Skin epidermis (tissue), 12 donors: ENCODE measurements around the gene DMD.

Source experiments
- H3K27ac ChIP-seq, 21 experiments: fragments of 200-600 bp; sonication (generic) in 11 of 21; one replicate each; pipeline ENCODE4 v1.5.0; 2020; ENCODE audit warnings: mild to moderate bottlenecking in 3 of 21, inconsistent platforms in 2 of 21, moderate library complexity in 2 of 21
- H3K4me3 ChIP-seq, 7 experiments: fragments of 200-600 bp; sonication (generic) in 2 of 7; one replicate each; pipeline ENCODE4 v1.5.0; 2020; ENCODE audit warnings: inconsistent platforms in 2 of 7, mild to moderate bottlenecking in 2 of 7, moderate library complexity in 1 of 7

The DMD gene

GRCh38 chrX:31154946-31155345 is 2056.4 kb downstream of the DMD start:
- H3K27ac ChIP-seq = no peak overlapping the region
- H3K4me3 ChIP-seq = no peak overlapping the region

- Histone ChIP-seq H3K27ac (no peak overlapping the region), H3K4me3 (no peak overlapping the region)
Observed at GRCh38 chrX:31153475-31154047, 2057.8 kb downstream of the DMD start.

- H3K27ac ChIP-seq = no peak overlapping the region
Observed at GRCh38 chrX:31147175-31147574, 2064.2 kb downstream of the DMD start.

GRCh38 chrX:31139961-31140360 is 2071.4 kb downstream of the DMD start:
- Histone ChIP-seq H3K27ac (no peak overlapping the region), H3K4me3 (no peak overlapping the region)

More at GRCh38 chrX:31147175-31147574, 2064.2 kb downstream of the DMD start:
- H3K4me3 ChIP-seq = no peak overlapping the region

- no peak overlapping the region for H3K27ac ChIP-seq
- no peak overlapping the region for H3K4me3 ChIP-seq
Observed at GRCh38 chrX:31138124-31138523, 2073.2 kb downstream of the DMD start.

- H3K4me3 ChIP-seq = no peak overlapping the region
- no peak overlapping the region for H3K27ac ChIP-seq
Observed at GRCh38 chrX:31136144-31136611, 2075.2 kb downstream of the DMD start.

- Histone ChIP-seq H3K27ac (no peak overlapping the region), H3K4me3 (no peak overlapping the region)
Observed at GRCh38 chrX:31132821-31133241, 2078.5 kb downstream of the DMD start.

GRCh38 chrX:31130457-31131220 is 2080.7 kb downstream of the DMD start:
- no peak overlapping the region for H3K4me3 ChIP-seq
- H3K27ac ChIP-seq = no peak overlapping the region

- Histone ChIP-seq H3K27ac (no peak overlapping the region), H3K4me3 (no peak overlapping the region)
Observed at GRCh38 chrX:31128855-31129254, 2082.5 kb downstream of the DMD start.

GRCh38 chrX:31127716-31128115 is 2083.6 kb downstream of the DMD start:
- no peak overlapping the region for H3K27ac ChIP-seq
- no peak overlapping the region for H3K4me3 ChIP-seq

- H3K27ac ChIP-seq = peak overlapping the region in 1 of 21 experiments; percentile 51
Observed at GRCh38 chrX:31126205-31126604, 2085.1 kb downstream of the DMD start.

GRCh38 chrX:31124536-31124935 is 2086.8 kb downstream of the DMD start:
- no peak overlapping the region for H3K27ac ChIP-seq
- no peak overlapping the region for H3K4me3 ChIP-seq

More at GRCh38 chrX:31126205-31126604, 2085.1 kb downstream of the DMD start:
- H3K4me3 ChIP-seq = no peak overlapping the region

- Histone ChIP-seq H3K4me3 (no peak overlapping the region), H3K27ac (peak overlapping the region in 1 of 21 experiments; percentile 21)
Observed at GRCh38 chrX:31123335-31123734, 2088.0 kb downstream of the DMD start.

GRCh38 chrX:31117266-31117665 is 2094.1 kb downstream of the DMD start:
- H3K4me3 ChIP-seq = no peak overlapping the region
- peak overlapping the region in 1 of 21 experiments; percentile 14 for H3K27ac ChIP-seq

- no peak overlapping the region for H3K27ac ChIP-seq
- no peak overlapping the region for H3K4me3 ChIP-seq
Observed at GRCh38 chrX:31115398-31115797, 2096.0 kb downstream of the DMD start.

GRCh38 chrX:31114858-31115257 is 2096.5 kb downstream of the DMD start:
- Histone ChIP-seq H3K27ac (peak overlapping the region in 1 of 21 experiments; percentile 30), H3K4me3 (no peak overlapping the region)

GRCh38 chrX:31112226-31112999 is 2098.9 kb downstream of the DMD start:
- H3K27ac ChIP-seq = peak overlapping the region in 1 of 21 experiments; percentile 21

GRCh38 chrX:31110657-31111056 is 2100.7 kb downstream of the DMD start:
- Histone ChIP-seq H3K27ac (no peak overlapping the region), H3K4me3 (no peak overlapping the region)

More at GRCh38 chrX:31112226-31112999, 2098.9 kb downstream of the DMD start:
- H3K4me3 ChIP-seq = no peak overlapping the region

- Histone ChIP-seq H3K27ac (peak overlapping the region in 1 of 21 experiments; percentile 80), H3K4me3 (no peak overlapping the region)
Observed at GRCh38 chrX:31099536-31100090, 2111.7 kb downstream of the DMD start.

GRCh38 chrX:31098079-31098478 is 2113.3 kb downstream of the DMD start:
- no peak overlapping the region for H3K27ac ChIP-seq
- no peak overlapping the region for H3K4me3 ChIP-seq
